Measurements from ENCODE around the gene GTF3C5. TPM values are rescaled to one million over a fixed set of nuclear protein-coding genes. Genes with fewer than 3 reads are reported as not detected.
A peak's percentile ranks its signal among the peaks of the same experiment; 100 is the strongest.

Gene GTF3C5
- total and polyA plus RNA-seq, 8 donors, result 25.7 to 85.2 (median 45.4) TPM

GRCh38 chr9:133051966-133052539 lies 21.3 kb downstream of the GTF3C5 start:
- no peak for DNase-seq
- H3K27ac ChIP-seq, result peak overlapping the region in 2 of 5 donors; percentile 34 to 63
- 89 to 97% (median 94%) methylated on average over 6 to 9 of the region's 9 CpGs for WGBS, 5 donors
- no peaks in the 10 kb centered on the region for H3K9me3 ChIP-seq
- H3K4me1 ChIP-seq, result peaks cover 13 to 21% (median 18%) of the 10 kb centered on the region in 4 donors
- intact Hi-C loops (cut with DNase I; ENCODE audit: low total_unique reads), result no loop called here
- TF ChIP-seq POLR2AphosphoS5 (IDR thresholded peaks at IDR 0.05), result no peak
- H3K4me3 ChIP-seq, result no peak overlapping the region
- peaks cover 77 to 100% (median 100%) of the 10 kb centered on the region in 4 donors for H3K36me3 ChIP-seq
- H3K27me3 ChIP-seq, result no peaks in the 10 kb centered on the region

GRCh38 chr9:133054194-133054890 lies 23.5 kb downstream of the GTF3C5 start:
- H3K4me3 ChIP-seq, result no peak overlapping the region
- H3K27me3 ChIP-seq, result no peaks in the 10 kb centered on the region
- WGBS, 5 donors, result 91 to 95% (median 91%) methylated on average over 23 to 24 of the region's 24 CpGs
- TF ChIP-seq POLR2AphosphoS5 (IDR thresholded peaks at IDR 0.05), result no peak
- no peak for TF ChIP-seq POLR2A (IDR thresholded peaks at IDR 0.05)
- TF ChIP-seq CTCF (IDR thresholded peaks at IDR 0.05), result no peak
- TF ChIP-seq EP300 (IDR thresholded peaks at IDR 0.05), result no peak
- H3K27ac ChIP-seq, result no peak overlapping the region
- no peaks in the 10 kb centered on the region for H3K9me3 ChIP-seq
- no peak for DNase-seq
- peaks cover 13 to 21% (median 18%) of the 10 kb centered on the region in 4 donors for H3K4me1 ChIP-seq
- intact Hi-C loops (cut with DNase I; ENCODE audit: low total_unique reads), result no loop called here
- H3K36me3 ChIP-seq, result peaks cover 72 to 95% (median 94%) of the 10 kb centered on the region in 4 donors

GRCh38 chr9:133054966-133055365 lies 24.2 kb downstream of the GTF3C5 start:
- H3K36me3 ChIP-seq, result peaks cover 72 to 89% (median 88%) of the 10 kb centered on the region in 4 donors
- intact Hi-C loops (cut with DNase I; ENCODE audit: low total_unique reads), result no loop called here
- TF ChIP-seq EP300 (IDR thresholded peaks at IDR 0.05) (no peak), POLR2A (IDR thresholded peaks at IDR 0.05) (no peak), POLR2AphosphoS5 (IDR thresholded peaks at IDR 0.05) (no peak), CTCF (IDR thresholded peaks at IDR 0.05) (no peak)

GRCh38 chr9:133055788-133056420 lies 25.1 kb downstream of the GTF3C5 start:
- Histone ChIP-seq H3K4me1 (peaks cover 7 to 13% (median 9%) of the 10 kb centered on the region in 4 donors), H3K27ac (no peak overlapping the region), H3K4me3 (no peak overlapping the region), H3K9me3 (no peaks in the 10 kb centered on the region), H3K27me3 (no peaks in the 10 kb centered on the region), H3K36me3 (peaks cover 69 to 80% (median 78%) of the 10 kb centered on the region in 4 donors)
- no peak for TF ChIP-seq CTCF (IDR thresholded peaks at IDR 0.05)
- TF ChIP-seq POLR2A (IDR thresholded peaks at IDR 0.05), result no peak
- TF ChIP-seq POLR2AphosphoS5 (IDR thresholded peaks at IDR 0.05), result no peak
- TF ChIP-seq EP300 (IDR thresholded peaks at IDR 0.05), result no peak
- WGBS, 5 donors, result 87 to 96% (median 94%) methylated on average over 17 of the region's 17 CpGs
- no peak for DNase-seq
- intact Hi-C loops (cut with DNase I; ENCODE audit: low total_unique reads), result no loop called here

More at GRCh38 chr9:133054966-133055365, 24.2 kb downstream of the GTF3C5 start:
- no peaks in the 10 kb centered on the region for H3K27me3 ChIP-seq
- DNase-seq, result peak in 1 of 2 donors; percentile 35
- WGBS, 5 donors, result 80 to 91% (median 86%) methylated on average over 15 to 16 of the region's 16 CpGs
- H3K27ac ChIP-seq, result no peak overlapping the region
- peaks cover 13 to 20% (median 18%) of the 10 kb centered on the region in 4 donors for H3K4me1 ChIP-seq
- H3K9me3 ChIP-seq, result no peaks in the 10 kb centered on the region
- no peak overlapping the region for H3K4me3 ChIP-seq

Measured in stomach (tissue), 9 donors.